Esophagus muscularis mucosa (tissue), 4 donors: ENCODE data around the gene MINDY3.

Source experiments
- EP300 ChIP-seq: sonication (generic); formaldehyde crosslinking; IDR thresholded peaks from one replicate; pipeline ENCODE4 v1.6.1; 2017; ENCODE audit warnings: antibody characterized with exemption
- POLR2A ChIP-seq: fragments of 450-650 bp; IDR thresholded peaks from one replicate; pipeline ENCODE4 v1.6.1; 2017; ENCODE audit warnings: antibody characterized with exemption, moderate library complexity, mild to moderate bottlenecking, low read depth
- TF ChIP-seq, protein P1 (sequence below), 3 experiments: fragments of 200-600 bp in 2 of 3; fragments of 450-650 bp in 1 of 3; sonication (generic) in 2 of 3; IDR thresholded peaks; one replicate each; pipeline ENCODE4 v1.5.1; 2017 to 2019; ENCODE audit warnings: antibody characterized with exemption in 3 of 3, mild to moderate bottlenecking in 2 of 3, moderate library complexity in 1 of 3

DNA sequence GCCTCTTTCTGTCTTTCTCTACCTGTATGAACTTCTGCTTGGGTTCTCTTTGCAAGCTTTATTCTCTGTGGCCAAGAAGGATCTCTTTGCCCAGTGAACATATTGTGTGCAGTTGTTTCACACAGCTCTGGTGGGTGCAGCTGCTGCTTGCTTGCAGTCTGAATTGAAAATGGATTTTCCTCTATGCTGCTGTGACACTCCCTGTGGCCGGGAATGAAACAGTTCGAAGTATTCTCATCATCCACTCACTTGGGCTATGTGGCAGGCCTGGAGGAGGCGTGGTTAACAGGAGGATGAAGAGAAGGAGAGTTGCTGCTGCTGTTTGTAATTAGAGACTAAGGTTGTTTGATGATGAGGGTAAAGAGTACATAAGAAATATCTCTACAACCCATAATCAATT, 112.2 kb downstream of the MINDY3 start:
- TF ChIP-seq EP300 (no peak), POLR2A (no peak)
- TF ChIP-seq, protein P1, sequence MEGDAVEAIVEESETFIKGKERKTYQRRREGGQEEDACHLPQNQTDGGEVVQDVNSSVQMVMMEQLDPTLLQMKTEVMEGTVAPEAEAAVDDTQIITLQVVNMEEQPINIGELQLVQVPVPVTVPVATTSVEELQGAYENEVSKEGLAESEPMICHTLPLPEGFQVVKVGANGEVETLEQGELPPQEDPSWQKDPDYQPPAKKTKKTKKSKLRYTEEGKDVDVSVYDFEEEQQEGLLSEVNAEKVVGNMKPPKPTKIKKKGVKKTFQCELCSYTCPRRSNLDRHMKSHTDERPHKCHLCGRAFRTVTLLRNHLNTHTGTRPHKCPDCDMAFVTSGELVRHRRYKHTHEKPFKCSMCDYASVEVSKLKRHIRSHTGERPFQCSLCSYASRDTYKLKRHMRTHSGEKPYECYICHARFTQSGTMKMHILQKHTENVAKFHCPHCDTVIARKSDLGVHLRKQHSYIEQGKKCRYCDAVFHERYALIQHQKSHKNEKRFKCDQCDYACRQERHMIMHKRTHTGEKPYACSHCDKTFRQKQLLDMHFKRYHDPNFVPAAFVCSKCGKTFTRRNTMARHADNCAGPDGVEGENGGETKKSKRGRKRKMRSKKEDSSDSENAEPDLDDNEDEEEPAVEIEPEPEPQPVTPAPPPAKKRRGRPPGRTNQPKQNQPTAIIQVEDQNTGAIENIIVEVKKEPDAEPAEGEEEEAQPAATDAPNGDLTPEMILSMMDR (IDR thresholded peaks at IDR 0.05) = no peak
